AG09319 (cell line): ENCODE results near the gene GAREM1.

Source experiments
- DNase-seq: peaks from one replicate; pipeline ENCODE4 v3.0.0-alpha.2; 2010; ENCODE audit warnings: low read depth; ENCODE audit errors: extremely low read depth
- CTCF ChIP-seq: IDR thresholded peaks from 2 replicates; pipeline ENCODE4 v1.5.1; 2011; ENCODE audit warnings: low read depth, mild to moderate bottlenecking, inconsistent platforms, low read length, moderate library complexity

The GAREM1 gene

GRCh38 chr18:32326450-32327308 is 144.0 kb downstream of the GAREM1 start:
- no peak for DNase-seq
- no peak for TF ChIP-seq CTCF

- TF ChIP-seq CTCF = no peak
- DNase-seq = peak; percentile 71
Measured at GRCh38 chr18:32324181-32324580, 146.5 kb downstream of the GAREM1 start.

GRCh38 chr18:32321826-32322225 is 148.9 kb downstream of the GAREM1 start:
- no peak for TF ChIP-seq CTCF
- no peak for DNase-seq

- DNase-seq = no peak
- no peak for TF ChIP-seq CTCF
Measured at GRCh38 chr18:32319084-32319483, 151.6 kb downstream of the GAREM1 start.

GRCh38 chr18:32318581-32318980 is 152.1 kb downstream of the GAREM1 start:
- no peak for TF ChIP-seq CTCF
- DNase-seq = no peak

- no peak for TF ChIP-seq CTCF
- DNase-seq = no peak
Measured at GRCh38 chr18:32317651-32318050, 153.0 kb downstream of the GAREM1 start.

- no peak for DNase-seq
- no peak for TF ChIP-seq CTCF
Measured at GRCh38 chr18:32315881-32316280, 154.8 kb downstream of the GAREM1 start.
